ENCODE results near the gene APPL2. TPM values are rescaled to one million over a fixed set of nuclear protein-coding genes. Genes with fewer than 3 reads are reported as not detected.

The APPL2 gene
- total and polyA plus RNA-seq, 2 of the 13 experiments (the other 11 are each of a cell fraction or from before 2014, with no cell fraction given): 9.9 to 11.1 TPM

GRCh38 chr12:105194947-105195346 is 41.0 kb downstream of the APPL2 start:
- no peak overlapping the region for H2AFZ ChIP-seq (ENCODE audit: low read length)
- H3K9ac ChIP-seq (ENCODE audit: insufficient read depth, low read depth, low read length): no peak overlapping the region
- DNase-seq (ENCODE audit: low spot score) (no peak), ATAC-seq (no peak), FAIRE-seq (no peak)
- ChIA-PET POLR2A (no interaction called here), CTCF (ENCODE audit: low intra/inter-chr PET ratio, low total read pairs) (no interaction called here)
- H3K4me1 ChIP-seq (ENCODE audit: insufficient read depth, low read length): peaks cover 35% of the 10 kb centered on the region
- H3K79me2 ChIP-seq (ENCODE audit: insufficient read depth, low read length): no peaks in the 10 kb centered on the region
- no peak overlapping the region for H3K4me3 ChIP-seq (replicated peaks in 1 of 3; ENCODE audit: insufficient read depth in 1 of 3, low read depth in 2 of 3, low read length in 3 of 3)
- H3K27me3 ChIP-seq (ENCODE audit: control insufficient read depth in 1 of 2, insufficient read depth in 2 of 2, low read length in 2 of 2): no peaks in the 10 kb centered on the region
- BruUV-seq (replicated peaks): no TSS peak
- intact Hi-C loops (cut with micrococcal nuclease; ENCODE audit: unreplicated experiment): no loop called here
- TF ChIP-seq DNMT1 (CRISPR knock-in tag; IDR thresholded peaks at IDR 0.05): no peak
- TF ChIP-seq, protein P1, sequence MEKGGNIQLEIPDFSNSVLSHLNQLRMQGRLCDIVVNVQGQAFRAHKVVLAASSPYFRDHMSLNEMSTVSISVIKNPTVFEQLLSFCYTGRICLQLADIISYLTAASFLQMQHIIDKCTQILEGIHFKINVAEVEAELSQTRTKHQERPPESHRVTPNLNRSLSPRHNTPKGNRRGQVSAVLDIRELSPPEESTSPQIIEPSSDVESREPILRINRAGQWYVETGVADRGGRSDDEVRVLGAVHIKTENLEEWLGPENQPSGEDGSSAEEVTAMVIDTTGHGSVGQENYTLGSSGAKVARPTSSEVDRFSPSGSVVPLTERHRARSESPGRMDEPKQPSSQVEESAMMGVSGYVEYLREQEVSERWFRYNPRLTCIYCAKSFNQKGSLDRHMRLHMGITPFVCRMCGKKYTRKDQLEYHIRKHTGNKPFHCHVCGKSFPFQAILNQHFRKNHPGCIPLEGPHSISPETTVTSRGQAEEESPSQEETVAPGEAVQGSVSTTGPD (CRISPR knock-in tag; IDR thresholded peaks at IDR 0.05): peak; percentile 44; the same call in 1 of the 2 replicates
- H4K20me1 ChIP-seq (ENCODE audit: insufficient read depth, low read length): no peaks in the 10 kb centered on the region
- no peak overlapping the region for H3K27ac ChIP-seq (ENCODE audit: extremely low read length, insufficient read depth, low read length)
- no peak overlapping the region for H3K4me2 ChIP-seq (ENCODE audit: low read depth, low read length)
- WGBS (ENCODE audit: low lambda C conversion rate): 86% methylated on average over 6 of the region's 6 CpGs
- H3K36me3 ChIP-seq (replicated peaks in 1 of 2; ENCODE audit: control insufficient read depth in 1 of 2, insufficient read depth in 2 of 2, low read length in 2 of 2): peaks cover 9 to 30% of the 10 kb centered on the region in 2 experiments; a peak in 4 of 5 replicates
- H3K9me3 ChIP-seq (ENCODE audit: low read length): no peaks in the 10 kb centered on the region
- in situ Hi-C loops (cut with HindIII; ENCODE audit: extremely low pct_ligation_motif_present, low pct_unique_long_range_greater_than_20kb): no loop called here

GRCh38 chr12:105192624-105193225 is 43.2 kb downstream of the APPL2 start:
- no peak overlapping the region for H3K27ac ChIP-seq (ENCODE audit: extremely low read length, insufficient read depth, low read length)
- FAIRE-seq: no peak
- no peak for TF ChIP-seq ZSCAN30 (CRISPR knock-in tag; IDR thresholded peaks at IDR 0.05)
- TF ChIP-seq PHF5A (CRISPR knock-in tag; IDR thresholded peaks at IDR 0.05; ENCODE audit: low read depth, unreplicated experiment): no peak
- TF ChIP-seq ZNF619 (CRISPR knock-in tag; IDR thresholded peaks at IDR 0.05): no peak
- TF ChIP-seq ZNF614 (CRISPR knock-in tag; IDR thresholded peaks at IDR 0.05; ENCODE audit: borderline replicate concordance): no peak
- no peak for TF ChIP-seq ZBTB21 (CRISPR knock-in tag; IDR thresholded peaks at IDR 0.05)
- TF ChIP-seq MZF1 (CRISPR knock-in tag; IDR thresholded peaks at IDR 0.05; ENCODE audit: borderline replicate concordance): no peak
- TF ChIP-seq SRSF1 (optimal IDR thresholded peaks at IDR 0.05; ENCODE audit: low read depth, low read length): no peak
- POLR2A ChIA-PET: no interaction called here
- H3K27me3 ChIP-seq (ENCODE audit: control insufficient read depth in 1 of 2, insufficient read depth in 2 of 2, low read length in 2 of 2): no peaks in the 10 kb centered on the region
- peaks cover 13% of the 10 kb centered on the region for H3K4me1 ChIP-seq (ENCODE audit: insufficient read depth, low read length)
- H4K20me1 ChIP-seq (ENCODE audit: insufficient read depth, low read length): no peaks in the 10 kb centered on the region
- intact Hi-C loops (cut with micrococcal nuclease; ENCODE audit: unreplicated experiment) (no loop called here), in situ Hi-C loops (cut with HindIII; ENCODE audit: extremely low pct_ligation_motif_present, low pct_unique_long_range_greater_than_20kb) (no loop called here)
- peaks cover 13 to 33% of the 10 kb centered on the region in 2 experiments; a peak in 4 of 5 replicates for H3K36me3 ChIP-seq (replicated peaks in 1 of 2; ENCODE audit: control insufficient read depth in 1 of 2, insufficient read depth in 2 of 2, low read length in 2 of 2)
- no peaks in the 10 kb centered on the region for H3K9me3 ChIP-seq (ENCODE audit: low read length)
- H3K4me3 ChIP-seq (replicated peaks in 1 of 3; ENCODE audit: insufficient read depth in 1 of 3, low read depth in 2 of 3, low read length in 3 of 3): no peak overlapping the region
- no peak overlapping the region for H3K9ac ChIP-seq (ENCODE audit: insufficient read depth, low read depth, low read length)
- H3K4me2 ChIP-seq (ENCODE audit: low read depth, low read length): no peak overlapping the region
- WGBS (ENCODE audit: low lambda C conversion rate): 84% methylated on average over 1 of the region's 1 CpG
- H2AFZ ChIP-seq (ENCODE audit: low read length): no peak overlapping the region
- H3K79me2 ChIP-seq (ENCODE audit: insufficient read depth, low read length): no peaks in the 10 kb centered on the region
- CTCF ChIA-PET (ENCODE audit: low intra/inter-chr PET ratio, low total read pairs): no interaction called here
- no peak for ATAC-seq
- BruUV-seq (replicated peaks): no TSS peak
- DNase-seq (ENCODE audit: low spot score): no peak
